ENCODE results near the gene KDM6B. TPM values are rescaled to one million over a fixed set of nuclear protein-coding genes. Genes with fewer than 3 reads are reported as not detected.
A peak's percentile ranks its signal among the peaks of the same experiment; 100 is the strongest.

The KDM6B gene
- total and polyA plus RNA-seq, 9 of the 15 experiments (the other 6 are each of a cell fraction or from before 2014, with no cell fraction given) = 0.01 to 22.9 (median 2.2) TPM

GRCh38 chr17:7852262-7852670 is 18.2 kb downstream of the KDM6B start:
- no peak overlapping the region for H2AFZ ChIP-seq (ENCODE audit: low read depth, low read length)
- H3K4me1 ChIP-seq (replicated peaks in 1 of 2; ENCODE audit: control insufficient read depth in 2 of 2, insufficient read depth in 2 of 2, low read length in 2 of 2) = peaks cover 5 to 44% of the 10 kb centered on the region in 2 experiments; a peak in 3 of 5 replicates
- no peak for DNase-seq (ENCODE audit: extremely low read depth in 1 of 4, low spot score in 3 of 4)
- no peak for FAIRE-seq
- H3K79me2 ChIP-seq (ENCODE audit: control insufficient read depth, insufficient read depth, low read length) = peaks cover 6% of the 10 kb centered on the region; the same call in 1 of the 3 replicates
- intact Hi-C loops (cut with micrococcal nuclease) = loop anchor here (10.0 kb wide), 1 partner anchor 107 kb away; no protein-coding TSS in a partner anchor
- no TSS peak for BruUV-seq (replicated peaks)
- no peak overlapping the region for H3K27ac ChIP-seq (ENCODE audit: extremely low read depth, low read depth, low read length)
- ChIA-PET POLR2A (no interaction called here), CTCF (ENCODE audit: low intra/inter-chr PET ratio) (interaction anchor here (0.6 to 1.3 kb wide), 2 partner anchors 30 to 109 kb away, joined by 3 to 8 read pairs; no protein-coding TSS in a partner anchor)
- H4K20me1 ChIP-seq (replicated peaks; ENCODE audit: control insufficient read depth, insufficient read depth, low read length) = no peaks in the 10 kb centered on the region
- H3K4me2 ChIP-seq (ENCODE audit: insufficient read depth, low read length) = no peak overlapping the region
- 90% methylated on average over 11 of the region's 20 CpGs for WGBS (ENCODE audit: insufficient coverage, low coverage, missing lambda C conversion rate)
- in situ Hi-C loops (cut with MboI) = no loop called here
- H3K9me3 ChIP-seq (replicated peaks; ENCODE audit: control insufficient read depth, insufficient read depth, low read depth, low read length) = no peaks in the 10 kb centered on the region
- no peak overlapping the region for H3K4me3 ChIP-seq
- no peak overlapping the region for H3K9ac ChIP-seq (ENCODE audit: insufficient read depth in 1 of 2, low read depth in 2 of 2, low read length in 2 of 2)
- no peaks in the 10 kb centered on the region for H3K27me3 ChIP-seq (ENCODE audit: control insufficient read depth in 2 of 2, insufficient read depth in 2 of 2, low read length in 2 of 2)
- H3K9me1 ChIP-seq (ENCODE audit: control insufficient read depth, insufficient read depth, low read length) = no peaks in the 10 kb centered on the region
- ATAC-seq = no peak
- TF ChIP-seq MEF2A (IDR thresholded peaks at IDR 0.05; ENCODE audit: control insufficient read depth, low read depth, low read length) (no peak), ZBTB2 (IDR thresholded peaks at IDR 0.05) (no peak), RBFOX2 (IDR thresholded peaks at IDR 0.05; ENCODE audit: low read depth, low read length) (peak; percentile 4; the same call in 1 of the 2 replicates), U2AF1 (optimal IDR thresholded peaks at IDR 0.05; ENCODE audit: low read depth, low read length) (no peak), ZNF707 (CRISPR knock-in tag; conservative IDR thresholded peaks at IDR 0.05) (no peak), POLR2G (IDR thresholded peaks at IDR 0.05; ENCODE audit: low read depth, low read length) (peak; percentile 19; the same call in 1 of the 2 replicates), EHMT2 (IDR thresholded peaks at IDR 0.05) (no peak), ID3 (CRISPR knock-in tag; IDR thresholded peaks at IDR 0.05) (no peak), ID3 (tag; IDR thresholded peaks at IDR 0.05) (no peak), GATAD2A (IDR thresholded peaks at IDR 0.05) (no peak), ZNF224 (CRISPR knock-in tag; IDR thresholded peaks at IDR 0.05) (no peak), ZFP1 (CRISPR knock-in tag; IDR thresholded peaks at IDR 0.05) (no peak)
- H3K36me3 ChIP-seq (ENCODE audit: control insufficient read depth, insufficient read depth, low read length) = peaks cover 51% of the 10 kb centered on the region; the same call in 2 of the 3 replicates

Measured in K562 (cell line).